Keratinocyte (primary cell): ENCODE data around the gene KCTD21. TPM values are rescaled to one million over a fixed set of nuclear protein-coding genes. Genes with fewer than 3 reads are reported as not detected.

Experiments used
- DNase-seq: peaks from one replicate; pipeline ENCODE4 v3.0.0-alpha.2; 2011; ENCODE audit warnings: low read depth, missing footprints, low spot score
- FAIRE-seq: peaks from 2 replicates; lab custom pipeline; 2011; peaks lifted over from hg19 to GRCh38; lab: Jason Lieb, UNC
- H2AFZ ChIP-seq: 2 replicates; pipeline ENCODE4 v1.6.0; 2012; ENCODE audit warnings: low read length, control low read depth, inconsistent platforms; ENCODE audit not compliant: control insufficient read depth
- H3K27ac ChIP-seq: 2 replicates; pipeline ENCODE4 v1.5.1; 2011; ENCODE audit warnings: low read length; ENCODE audit not compliant: control insufficient read depth, insufficient read depth
- H3K27me3 ChIP-seq: 3 replicates; pipeline ENCODE4 v1.6.0; 2011; ENCODE audit warnings: low read length; ENCODE audit not compliant: control insufficient read depth, insufficient read depth; ENCODE audit errors: extremely low read depth
- H3K36me3 ChIP-seq, 2 experiments: 2 replicates in 1 of 2; 3 replicates in 1 of 2; pipeline ENCODE4 v1.5.1; 2011; ENCODE audit warnings: low read length in 2 of 2, mild to moderate bottlenecking in 1 of 2; ENCODE audit not compliant: control insufficient read depth in 2 of 2, insufficient read depth in 2 of 2; ENCODE audit errors: extremely low read depth in 1 of 2
- H3K4me1 ChIP-seq: 3 replicates; pipeline ENCODE4 v1.5.1; 2011; ENCODE audit warnings: low read length; ENCODE audit not compliant: control insufficient read depth, insufficient read depth; ENCODE audit errors: extremely low read depth
- H3K4me2 ChIP-seq: 3 replicates; pipeline ENCODE4 v1.6.0; 2011; ENCODE audit warnings: low read depth, low read length; ENCODE audit not compliant: control insufficient read depth, insufficient read depth; ENCODE audit errors: extremely low read depth
- H3K4me3 ChIP-seq, 3 experiments: fragments of 200-600 bp in 1 of 3; sonication (generic) in 1 of 3; 2 replicates in 2 of 3; 3 replicates in 1 of 3; pipeline ENCODE4 v1.5.1; 2011 to 2016; ENCODE audit warnings: low read length in 3 of 3, mild to moderate bottlenecking in 3 of 3, control low read depth in 2 of 3, inconsistent platforms in 1 of 3, low read depth in 1 of 3, mixed read lengths in 1 of 3, mixed run types in 1 of 3, moderate library complexity in 1 of 3; ENCODE audit not compliant: control insufficient read depth in 2 of 3, insufficient read depth in 2 of 3; ENCODE audit errors: extremely low read depth in 1 of 3
- H3K79me2 ChIP-seq: 2 replicates; pipeline ENCODE4 v1.6.0; 2012; ENCODE audit warnings: low read length; ENCODE audit not compliant: control insufficient read depth, insufficient read depth
- H3K9ac ChIP-seq: 3 replicates; pipeline ENCODE4 v1.6.0; 2011; ENCODE audit warnings: low read length; ENCODE audit not compliant: control insufficient read depth, insufficient read depth; ENCODE audit errors: extremely low read depth
- H3K9me1 ChIP-seq: 3 replicates; pipeline ENCODE4 v1.6.0; 2011; ENCODE audit warnings: low read length; ENCODE audit not compliant: control insufficient read depth, insufficient read depth; ENCODE audit errors: extremely low read depth
- H3K9me3 ChIP-seq: 2 replicates; pipeline ENCODE4 v1.5.1; 2012; ENCODE audit warnings: low read depth, low read length; ENCODE audit not compliant: control insufficient read depth
- H4K20me1 ChIP-seq: 3 replicates; pipeline ENCODE4 v1.6.0; 2011; ENCODE audit warnings: low read length; ENCODE audit not compliant: control insufficient read depth, insufficient read depth; ENCODE audit errors: extremely low read depth
- EZH2 ChIP-seq: IDR thresholded peaks from one replicate; pipeline ENCODE4 v1.6.1; 2012; ENCODE audit warnings: inconsistent platforms, mild to moderate bottlenecking, low read length, moderate library complexity
- dilution Hi-C: fragments of 300-500 bp; cut with MboI; formaldehyde crosslinking; loops from one replicate; pipeline ENCODE4 v1.7.0; 2020; ENCODE audit warnings: low sequenced_read_pairs; ENCODE audit not compliant: extremely low pct_ligation_motif_present
- polyA plus RNA-seq, 5 experiments: library from polyadenylated mRNA; depleted of rRNA in 3 of 5; stranded (reverse) in 3 of 5; stranded (forward) in 1 of 5; unstranded in 1 of 5; fragments of >200 nt; gene quantifications; 1 replicate in 1 of 5; 2 replicates in 3 of 5; 3 replicates in 1 of 5; pipeline versions ENCODE4 v1.2.1 to v1.2.3, GENCODE V29; 2011 to 2012; ENCODE audit warnings: missing spikeins in 2 of 5, low read depth in 1 of 5, low replicate concordance in 1 of 5
- TF ChIP-seq, protein P1 (sequence below), 3 experiments: IDR thresholded peaks in 1 of 3; conservative IDR thresholded peaks in 1 of 3; optimal IDR thresholded peaks in 1 of 3; 2 replicates in 2 of 3; 3 replicates in 1 of 3; pipeline versions ENCODE3 to v1.5.1; 2011; ENCODE audit warnings: low read length in 3 of 3, mild to moderate bottlenecking in 3 of 3, moderate library complexity in 2 of 3, control low read depth in 1 of 3, inconsistent platforms in 1 of 3; ENCODE audit not compliant: insufficient read depth in 2 of 3; ENCODE audit errors: extremely low read depth in 1 of 3

The KCTD21 gene
- polyA plus RNA-seq, 1 donor (not counting 4 experiments of a cell fraction or from before 2014, with no cell fraction given), result 10.4 TPM

DNA sequence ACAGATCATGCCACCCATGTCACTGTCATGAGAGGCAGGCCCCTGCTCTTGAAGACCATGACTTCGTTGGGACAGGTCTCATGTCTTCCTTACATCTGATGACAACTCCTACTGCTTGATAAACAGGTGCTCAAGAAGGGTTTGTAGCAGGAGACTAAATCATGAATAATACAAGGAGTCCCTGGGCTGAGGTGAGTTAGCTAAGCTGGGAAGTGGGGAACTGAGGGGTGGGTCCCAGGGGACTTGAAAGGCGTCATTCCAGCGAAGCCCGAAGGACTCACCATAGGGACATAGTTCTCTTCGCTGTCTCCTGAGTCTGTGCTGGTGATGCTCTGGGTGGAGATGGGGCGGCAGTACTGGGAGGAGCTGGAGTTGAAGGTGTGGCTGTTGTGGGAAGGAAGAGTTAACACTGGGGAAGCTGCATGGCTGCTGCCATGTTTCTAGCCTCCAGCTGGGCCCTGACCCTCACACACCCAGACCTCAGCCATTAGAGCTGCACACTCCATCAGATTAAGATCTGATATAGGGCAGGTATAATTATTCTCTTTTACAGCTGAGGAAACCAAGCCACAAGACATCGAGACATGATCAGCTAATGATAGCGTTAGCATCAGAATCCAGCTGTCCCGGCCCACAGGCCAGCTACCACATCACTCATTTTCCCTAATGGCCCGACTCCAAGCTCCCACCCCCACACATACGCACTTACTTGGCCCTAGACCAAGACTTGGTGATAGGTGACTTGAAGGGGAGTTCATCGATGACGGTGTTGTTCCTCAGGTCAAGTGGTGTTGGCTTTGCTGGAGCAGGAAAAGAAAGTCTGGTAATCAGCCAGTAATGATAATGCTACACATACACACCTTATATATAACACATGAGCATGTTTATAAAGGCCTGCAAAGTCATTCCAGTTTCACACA is 33.2 kb upstream of the KCTD21 start:
- Histone ChIP-seq H3K36me3 (peaks cover 0 to 3% of the 10 kb centered on the region in 2 experiments), H2AFZ (no peak overlapping the region), H3K27me3 (no peaks in the 10 kb centered on the region), H3K9me3 (no peaks in the 10 kb centered on the region), H3K9me1 (no peaks in the 10 kb centered on the region), H3K79me2 (no peaks in the 10 kb centered on the region), H3K4me1 (peaks cover 3% of the 10 kb centered on the region), H3K4me2 (no peak overlapping the region), H4K20me1 (no peaks in the 10 kb centered on the region), H3K9ac (no peak overlapping the region), H3K27ac (no peak overlapping the region), H3K4me3 (no peak overlapping the region)
- no peak for TF ChIP-seq EZH2
- FAIRE-seq (no peak), DNase-seq (no peak)
- dilution Hi-C loops, result no loop called here

DNA sequence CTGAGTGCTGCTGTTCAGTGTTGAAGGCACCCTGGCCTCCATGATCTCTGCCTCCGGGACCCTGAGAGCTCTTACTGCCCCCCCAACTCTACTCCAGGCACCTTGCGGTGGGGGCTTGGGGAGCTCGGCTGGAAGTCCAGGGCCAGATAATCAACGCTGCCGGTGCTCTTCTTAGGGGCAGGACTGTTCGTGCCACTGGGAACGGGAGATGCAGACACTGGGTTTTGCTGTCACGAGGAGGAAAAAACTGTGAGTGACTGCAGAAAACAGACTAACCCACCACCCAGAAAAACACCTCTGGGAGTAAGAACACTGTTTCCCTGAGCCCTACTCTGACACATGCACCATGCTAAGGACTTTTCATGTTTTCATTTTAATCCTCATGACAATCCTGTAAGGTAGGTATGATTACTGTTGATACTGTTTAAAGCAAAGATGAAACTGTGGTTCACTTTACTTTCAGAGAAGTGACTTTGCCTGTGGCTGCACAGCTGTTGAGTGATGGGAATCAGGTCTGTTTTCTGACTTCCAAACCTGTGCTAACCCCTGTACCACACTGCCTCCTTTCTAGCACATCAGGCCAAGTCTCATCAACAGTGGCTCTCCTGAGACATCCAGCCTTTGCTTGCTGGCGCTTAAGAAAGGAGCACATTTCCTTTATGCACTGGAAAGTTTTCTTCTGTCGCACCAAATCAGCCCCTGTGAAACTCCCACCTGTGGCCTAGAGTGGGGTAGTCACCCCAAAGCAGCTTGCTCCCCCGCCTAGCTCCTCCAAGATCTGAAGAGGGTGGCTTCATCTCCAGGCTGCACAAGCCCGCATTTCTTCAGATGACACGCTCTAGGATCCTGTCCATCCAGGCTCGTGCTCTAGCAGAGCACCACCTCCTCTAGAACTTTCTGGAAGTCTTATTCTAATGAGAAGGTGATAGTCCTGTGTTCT is 32.1 kb upstream of the KCTD21 start:
- Histone ChIP-seq H3K79me2 (no peaks in the 10 kb centered on the region), H3K9me3 (no peaks in the 10 kb centered on the region), H3K27me3 (no peaks in the 10 kb centered on the region), H3K27ac (no peak overlapping the region), H3K36me3 (peaks cover 0 to 7% of the 10 kb centered on the region in 2 experiments), H3K4me3 (no peak overlapping the region), H3K9ac (no peak overlapping the region), H4K20me1 (no peaks in the 10 kb centered on the region), H2AFZ (no peak overlapping the region), H3K4me1 (peaks cover 4% of the 10 kb centered on the region), H3K4me2 (no peak overlapping the region), H3K9me1 (no peaks in the 10 kb centered on the region)
- dilution Hi-C loops, result no loop called here
- DNase-seq (no peak), FAIRE-seq (no peak)
- TF ChIP-seq, protein P1, sequence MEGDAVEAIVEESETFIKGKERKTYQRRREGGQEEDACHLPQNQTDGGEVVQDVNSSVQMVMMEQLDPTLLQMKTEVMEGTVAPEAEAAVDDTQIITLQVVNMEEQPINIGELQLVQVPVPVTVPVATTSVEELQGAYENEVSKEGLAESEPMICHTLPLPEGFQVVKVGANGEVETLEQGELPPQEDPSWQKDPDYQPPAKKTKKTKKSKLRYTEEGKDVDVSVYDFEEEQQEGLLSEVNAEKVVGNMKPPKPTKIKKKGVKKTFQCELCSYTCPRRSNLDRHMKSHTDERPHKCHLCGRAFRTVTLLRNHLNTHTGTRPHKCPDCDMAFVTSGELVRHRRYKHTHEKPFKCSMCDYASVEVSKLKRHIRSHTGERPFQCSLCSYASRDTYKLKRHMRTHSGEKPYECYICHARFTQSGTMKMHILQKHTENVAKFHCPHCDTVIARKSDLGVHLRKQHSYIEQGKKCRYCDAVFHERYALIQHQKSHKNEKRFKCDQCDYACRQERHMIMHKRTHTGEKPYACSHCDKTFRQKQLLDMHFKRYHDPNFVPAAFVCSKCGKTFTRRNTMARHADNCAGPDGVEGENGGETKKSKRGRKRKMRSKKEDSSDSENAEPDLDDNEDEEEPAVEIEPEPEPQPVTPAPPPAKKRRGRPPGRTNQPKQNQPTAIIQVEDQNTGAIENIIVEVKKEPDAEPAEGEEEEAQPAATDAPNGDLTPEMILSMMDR (optimal IDR thresholded peaks at IDR 0.05 in 1 of 3, IDR thresholded peaks at IDR 0.05 in 1 of 3, conservative IDR thresholded peaks at IDR 0.05 in 1 of 3; ENCODE audit: extremely low read depth in 1 of 3, insufficient read depth in 2 of 3, low read length in 3 of 3), result no peak
- TF ChIP-seq EZH2, result no peak
